Type B pancreatic cell (in vitro differentiated cells): Measurements from ENCODE around the gene CARF. TPM values are rescaled to one million over a fixed set of nuclear protein-coding genes. Genes with fewer than 3 reads are reported as not detected.
A peak's percentile ranks its signal among the peaks of the same experiment; 100 is the strongest.
"Not testable (repeated sequence)": the region's sequence is repeated elsewhere in the genome, so short reads cannot be mapped to it uniquely, and the experiment has no call there.

Experiments used
- DNase-seq: peaks from one replicate; pipeline ENCODE4 v3.0.0; 2021; ENCODE audit warnings: mixed read lengths; ENCODE audit not compliant: unreplicated experiment; ENCODE audit errors: extremely low spot score
- H3K27ac Mint-ChIP-seq: 2 replicates; pipeline ENCODE4 v1.8.0; 2021; ENCODE audit warnings: mild to moderate bottlenecking, mixed read lengths
- H3K27me3 Mint-ChIP-seq: 2 replicates; pipeline ENCODE4 v1.8.0; 2021; ENCODE audit warnings: mixed read lengths
- H3K36me3 Mint-ChIP-seq: 2 replicates; pipeline ENCODE4 v1.8.0; 2021; ENCODE audit warnings: mixed read lengths
- H3K4me1 Mint-ChIP-seq: one replicate; pipeline ENCODE4 v1.8.0; 2021; ENCODE audit warnings: mixed read lengths; ENCODE audit not compliant: unreplicated experiment
- H3K4me3 Mint-ChIP-seq: 2 replicates; pipeline ENCODE4 v1.8.0; 2021; ENCODE audit warnings: mild to moderate bottlenecking, mixed read lengths
- H3K9me3 Mint-ChIP-seq: 2 replicates; pipeline ENCODE4 v1.8.0; 2021; ENCODE audit warnings: mixed read lengths
- CTCF ChIP-seq: fragments of 200-600 bp; sonication (generic); conservative IDR thresholded peaks from 2 replicates; pipeline ENCODE4 v1.5.0; 2021; ENCODE audit warnings: antibody characterized with exemption, mild to moderate bottlenecking
- total RNA-seq: library from RNA; stranded (reverse); gene quantifications from 2 replicates; pipeline ENCODE4 v1.2.1, GENCODE V29; 2021; ENCODE audit warnings: low replicate concordance

The CARF gene
- total RNA-seq, 1 donor from 2014 or later = 11.0 TPM

GRCh38 chr2:202910698-202911097 lies 1.4 kb upstream of the CARF start:
- peaks cover 15% of the 10 kb centered on the region for H3K4me1 Mint-ChIP-seq
- TF ChIP-seq CTCF = no peak
- no peaks in the 10 kb centered on the region for H3K27me3 Mint-ChIP-seq
- no peaks in the 10 kb centered on the region for H3K9me3 Mint-ChIP-seq
- H3K27ac Mint-ChIP-seq = peak overlapping the region; percentile 64
- no peak for DNase-seq
- H3K36me3 Mint-ChIP-seq = peaks cover 18% of the 10 kb centered on the region
- peak overlapping the region; percentile 99 for H3K4me3 Mint-ChIP-seq

- H3K9me3 Mint-ChIP-seq = no peaks in the 10 kb centered on the region
- no peaks in the 10 kb centered on the region for H3K27me3 Mint-ChIP-seq
- H3K36me3 Mint-ChIP-seq = peaks cover 14% of the 10 kb centered on the region
- DNase-seq = no peak
- peaks cover 15% of the 10 kb centered on the region for H3K4me1 Mint-ChIP-seq
- H3K27ac Mint-ChIP-seq = peak overlapping the region; percentile 91
- no peak for TF ChIP-seq CTCF
- H3K4me3 Mint-ChIP-seq = peak overlapping the region; percentile 99
Measured at GRCh38 chr2:202911203-202911511, 918 bp upstream of the CARF start.

- Mint-ChIP-seq H3K4me3 (peak overlapping the region; percentile 99), H3K36me3 (peaks cover 11% of the 10 kb centered on the region), H3K27ac (peak overlapping the region; percentile 93), H3K4me1 (peaks cover 15% of the 10 kb centered on the region)
- not testable (repeated sequence) for DNase-seq, H3K27me3 Mint-ChIP-seq, H3K9me3 Mint-ChIP-seq
Measured at GRCh38 chr2:202912342-202913201, 497 bp downstream of the CARF start.

GRCh38 chr2:202918860-202919259 lies 6.8 kb downstream of the CARF start:
- TF ChIP-seq CTCF = no peak
- H3K4me1 Mint-ChIP-seq = no peaks in the 10 kb centered on the region

GRCh38 chr2:202932425-202933138 lies 20.5 kb downstream of the CARF start:
- no peak overlapping the region for H3K27ac Mint-ChIP-seq
- H3K9me3 Mint-ChIP-seq = no peaks in the 10 kb centered on the region
- no peak overlapping the region for H3K4me3 Mint-ChIP-seq
- H3K27me3 Mint-ChIP-seq = no peaks in the 10 kb centered on the region
- no peak for DNase-seq
- no peak for TF ChIP-seq CTCF
- H3K36me3 Mint-ChIP-seq = peaks cover 22% of the 10 kb centered on the region
- no peaks in the 10 kb centered on the region for H3K4me1 Mint-ChIP-seq

More at GRCh38 chr2:202918860-202919259, 6.8 kb downstream of the CARF start:
- Mint-ChIP-seq H3K27me3 (no peaks in the 10 kb centered on the region), H3K27ac (no peak overlapping the region), H3K9me3 (peaks cover 4% of the 10 kb centered on the region), H3K4me3 (no peak overlapping the region), H3K36me3 (peaks cover 7% of the 10 kb centered on the region)
- DNase-seq = no peak

- no peak overlapping the region for H3K4me3 Mint-ChIP-seq
- no peak overlapping the region for H3K27ac Mint-ChIP-seq
- no peaks in the 10 kb centered on the region for H3K9me3 Mint-ChIP-seq
- no peak for TF ChIP-seq CTCF
- no peak for DNase-seq
- H3K27me3 Mint-ChIP-seq = no peaks in the 10 kb centered on the region
- H3K4me1 Mint-ChIP-seq = no peaks in the 10 kb centered on the region
- peaks cover 19% of the 10 kb centered on the region for H3K36me3 Mint-ChIP-seq
Measured at GRCh38 chr2:202933139-202933510, 21.1 kb downstream of the CARF start.
